Measurements from ENCODE around the gene CDK14. TPM values are rescaled to one million over a fixed set of nuclear protein-coding genes. Genes with fewer than 3 reads are reported as not detected.
A peak's percentile ranks its signal among the peaks of the same experiment; 100 is the strongest.

The CDK14 gene
- total RNA-seq, 4 donors from 2014 or later: 3.5 to 5.1 (median 3.9) TPM

DNA sequence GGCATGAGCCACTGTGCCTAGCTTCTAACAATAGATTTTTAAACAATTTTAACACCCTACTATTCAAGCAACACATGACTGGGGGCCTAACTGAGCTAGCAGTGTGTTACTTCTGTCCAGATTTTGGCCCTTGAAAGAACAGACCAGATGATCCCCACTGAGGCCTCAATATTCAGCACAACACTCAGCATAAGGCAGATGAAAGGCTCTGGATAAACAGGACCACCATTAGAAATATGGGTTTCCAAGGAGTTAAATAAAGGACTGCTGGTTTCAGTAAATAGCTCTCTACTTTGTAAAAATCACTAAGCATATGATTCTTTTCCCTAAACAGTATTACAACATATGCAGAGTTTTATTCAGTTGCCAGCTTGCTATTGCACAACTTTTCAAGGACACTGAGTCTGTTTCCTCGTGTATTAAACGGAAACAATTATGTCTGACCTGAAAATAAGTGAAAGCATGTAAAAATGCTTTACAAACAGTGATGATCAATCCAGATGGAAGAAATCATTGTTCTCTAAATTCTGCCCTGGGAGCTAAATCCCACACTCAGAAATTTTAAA is 644.3 kb downstream of the CDK14 start:
- DNase-seq (ENCODE audit: low spot score in 2 of 2): no peak
- Histone ChIP-seq H3K36me3 (no peaks in the 10 kb centered on the region), H3K27me3 (no peaks in the 10 kb centered on the region), H3K9me3 (no peaks in the 10 kb centered on the region), H3K27ac (peak overlapping the region; percentile 5), H3K4me1 (peaks cover 31% of the 10 kb centered on the region), H3K4me3 (no peak overlapping the region)
- WGBS: 20% methylated on average over 2 of the region's 2 CpGs
- TF ChIP-seq EP300 (IDR thresholded peaks at IDR 0.05) (no peak), POLR2AphosphoS5 (IDR thresholded peaks at IDR 0.05) (peak in 1 of 3 donors; percentile 34), POLR2A (IDR thresholded peaks at IDR 0.05) (no peak)
- TF ChIP-seq, protein P1, sequence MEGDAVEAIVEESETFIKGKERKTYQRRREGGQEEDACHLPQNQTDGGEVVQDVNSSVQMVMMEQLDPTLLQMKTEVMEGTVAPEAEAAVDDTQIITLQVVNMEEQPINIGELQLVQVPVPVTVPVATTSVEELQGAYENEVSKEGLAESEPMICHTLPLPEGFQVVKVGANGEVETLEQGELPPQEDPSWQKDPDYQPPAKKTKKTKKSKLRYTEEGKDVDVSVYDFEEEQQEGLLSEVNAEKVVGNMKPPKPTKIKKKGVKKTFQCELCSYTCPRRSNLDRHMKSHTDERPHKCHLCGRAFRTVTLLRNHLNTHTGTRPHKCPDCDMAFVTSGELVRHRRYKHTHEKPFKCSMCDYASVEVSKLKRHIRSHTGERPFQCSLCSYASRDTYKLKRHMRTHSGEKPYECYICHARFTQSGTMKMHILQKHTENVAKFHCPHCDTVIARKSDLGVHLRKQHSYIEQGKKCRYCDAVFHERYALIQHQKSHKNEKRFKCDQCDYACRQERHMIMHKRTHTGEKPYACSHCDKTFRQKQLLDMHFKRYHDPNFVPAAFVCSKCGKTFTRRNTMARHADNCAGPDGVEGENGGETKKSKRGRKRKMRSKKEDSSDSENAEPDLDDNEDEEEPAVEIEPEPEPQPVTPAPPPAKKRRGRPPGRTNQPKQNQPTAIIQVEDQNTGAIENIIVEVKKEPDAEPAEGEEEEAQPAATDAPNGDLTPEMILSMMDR (IDR thresholded peaks at IDR 0.05): no peak

DNA sequence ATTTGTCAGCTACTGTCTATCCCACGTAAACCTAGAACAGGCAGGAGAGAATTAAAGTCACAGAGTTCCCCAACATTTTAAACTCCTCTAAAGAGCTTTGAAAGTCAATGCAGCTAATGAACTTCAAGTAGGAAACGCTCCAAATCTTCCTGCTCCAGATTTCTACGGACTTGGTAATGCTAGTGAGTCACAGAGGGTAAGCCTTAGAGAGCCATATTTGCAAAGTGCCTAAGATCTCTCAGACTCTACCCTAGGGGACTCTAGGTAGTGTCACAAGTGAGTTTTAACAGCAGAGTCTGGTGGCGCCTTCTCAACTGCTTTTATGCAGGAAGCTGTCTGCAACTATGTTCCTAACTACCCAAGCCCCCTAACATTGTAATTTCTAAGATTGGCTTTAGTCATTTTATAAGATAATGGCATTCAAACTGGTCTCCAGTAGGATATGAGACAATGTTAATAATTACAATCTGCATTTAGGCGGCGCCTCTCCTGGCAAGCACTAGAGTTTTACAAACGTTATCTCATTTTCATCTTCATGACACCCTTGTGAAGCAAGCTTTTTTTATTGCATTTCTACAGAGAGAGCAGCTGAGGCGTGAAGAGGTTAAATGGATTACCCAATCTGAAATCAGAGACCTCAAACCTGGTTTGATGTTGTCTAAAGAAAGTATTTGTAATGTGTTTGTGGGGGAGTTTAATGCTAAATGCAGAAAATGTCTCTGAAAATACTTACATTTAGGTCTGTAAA is 646.1 kb downstream of the CDK14 start:
- no peak for DNase-seq (ENCODE audit: low spot score in 2 of 2)
- Histone ChIP-seq H3K27ac (peak overlapping the region; percentile 31), H3K27me3 (no peaks in the 10 kb centered on the region), H3K4me3 (no peak overlapping the region), H3K4me1 (peaks cover 31% of the 10 kb centered on the region), H3K9me3 (no peaks in the 10 kb centered on the region), H3K36me3 (no peaks in the 10 kb centered on the region)
- TF ChIP-seq POLR2A (IDR thresholded peaks at IDR 0.05): no peak
- TF ChIP-seq POLR2AphosphoS5 (IDR thresholded peaks at IDR 0.05): no peak
- no peak for TF ChIP-seq EP300 (IDR thresholded peaks at IDR 0.05)
- TF ChIP-seq, protein P1 (IDR thresholded peaks at IDR 0.05): no peak
- WGBS: 45% methylated on average over 8 of the region's 8 CpGs

DNA sequence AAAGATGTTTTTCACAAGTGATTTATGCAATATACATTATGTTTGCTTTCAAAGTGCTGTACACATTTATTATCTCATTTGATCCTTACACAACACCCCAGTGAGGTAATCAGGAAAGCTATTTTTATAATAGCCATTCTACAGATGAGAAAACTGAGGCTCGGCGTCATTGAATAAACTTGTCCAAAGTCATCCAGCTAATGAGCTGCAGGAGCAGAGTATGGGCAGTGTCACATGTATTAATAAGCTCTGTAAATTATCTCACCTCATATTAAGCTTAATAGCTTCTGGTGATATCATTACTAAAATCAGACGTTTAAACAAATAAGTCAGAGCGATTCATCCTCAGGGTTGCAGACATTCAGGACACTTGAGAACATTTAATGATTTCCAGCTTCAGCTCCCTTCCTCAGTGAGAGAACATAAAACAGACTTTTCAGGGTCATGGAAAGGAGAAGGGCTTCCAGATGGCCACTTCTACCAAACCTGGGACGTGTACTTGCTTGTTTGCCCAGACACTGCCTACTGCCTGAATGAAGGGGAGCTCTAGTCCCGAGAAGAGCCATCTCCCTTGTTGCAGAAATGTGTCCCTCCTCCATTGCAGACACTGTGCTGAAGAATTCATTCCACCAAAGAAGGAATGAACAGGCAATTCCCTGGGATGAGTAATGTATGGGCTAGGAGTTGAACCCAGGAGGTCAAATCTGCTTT is 647.6 kb downstream of the CDK14 start:
- no peak for DNase-seq (ENCODE audit: low spot score in 2 of 2)
- no peaks in the 10 kb centered on the region for H3K27me3 ChIP-seq
- TF ChIP-seq POLR2AphosphoS5 (IDR thresholded peaks at IDR 0.05) (no peak), POLR2A (IDR thresholded peaks at IDR 0.05) (no peak), EP300 (IDR thresholded peaks at IDR 0.05) (no peak)
- TF ChIP-seq, protein P1 (IDR thresholded peaks at IDR 0.05): no peak
- 75% methylated on average over 6 of the region's 6 CpGs for whole genome bisulfite sequencing
- H3K4me1 ChIP-seq: peaks cover 31% of the 10 kb centered on the region
- H3K36me3 ChIP-seq: no peaks in the 10 kb centered on the region
- H3K27ac ChIP-seq: no peak overlapping the region
- H3K9me3 ChIP-seq: no peaks in the 10 kb centered on the region
- H3K4me3 ChIP-seq: no peak overlapping the region

DNA sequence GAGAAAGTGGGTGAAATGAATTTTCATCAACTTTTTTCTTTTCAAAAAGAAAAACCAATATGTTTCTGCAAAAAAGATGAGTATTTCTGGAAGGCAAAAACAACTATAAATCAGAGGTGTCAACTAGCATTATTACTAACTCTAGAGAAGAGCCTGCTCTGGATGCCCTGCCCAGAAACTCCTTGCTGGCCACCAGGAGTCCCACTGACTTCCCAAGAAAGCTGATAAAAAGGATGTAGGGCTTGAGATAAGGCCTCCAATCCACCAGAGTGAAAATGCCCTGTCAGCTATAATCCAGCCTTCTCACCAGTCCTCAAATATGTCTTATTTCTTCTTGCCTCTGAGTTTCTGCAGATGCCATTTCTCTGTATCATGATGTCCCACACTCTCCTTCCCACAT is 651.4 kb downstream of the CDK14 start:
- no peak overlapping the region for H3K4me3 ChIP-seq
- no peaks in the 10 kb centered on the region for H3K9me3 ChIP-seq
- TF ChIP-seq EP300 (IDR thresholded peaks at IDR 0.05) (no peak), POLR2A (IDR thresholded peaks at IDR 0.05) (no peak), POLR2AphosphoS5 (IDR thresholded peaks at IDR 0.05) (no peak)
- TF ChIP-seq, protein P1 (IDR thresholded peaks at IDR 0.05): no peak
- H3K27me3 ChIP-seq: no peaks in the 10 kb centered on the region
- no peaks in the 10 kb centered on the region for H3K36me3 ChIP-seq
- H3K27ac ChIP-seq: no peak overlapping the region
- peaks cover 14% of the 10 kb centered on the region for H3K4me1 ChIP-seq
- DNase-seq (ENCODE audit: low spot score in 2 of 2): no peak

DNA sequence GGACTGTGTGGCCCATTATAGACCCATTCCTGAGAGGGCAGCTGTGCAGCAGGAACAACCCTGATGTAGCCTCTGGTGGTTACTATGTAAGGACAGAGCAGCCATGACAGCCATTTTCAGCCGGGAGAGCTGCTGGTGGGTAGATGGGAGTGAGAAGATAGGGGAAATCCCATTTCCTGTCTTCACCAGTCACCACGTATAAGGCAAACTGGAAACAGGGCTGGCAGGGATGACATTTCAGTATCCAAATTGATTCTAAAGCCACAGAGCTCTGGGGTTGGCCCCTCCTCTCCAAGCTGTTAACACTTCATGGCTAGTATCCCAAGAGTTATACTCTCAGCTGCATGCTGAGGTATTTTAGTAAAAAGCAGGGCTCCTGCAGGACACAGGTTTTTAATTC is 652.9 kb downstream of the CDK14 start:
- Histone ChIP-seq H3K9me3 (no peaks in the 10 kb centered on the region), H3K36me3 (no peaks in the 10 kb centered on the region), H3K4me3 (no peak overlapping the region), H3K27me3 (no peaks in the 10 kb centered on the region), H3K4me1 (peaks cover 7% of the 10 kb centered on the region), H3K27ac (peak overlapping the region; percentile 35)
- DNase-seq (ENCODE audit: low spot score in 2 of 2): no peak
- 8% methylated on average over 2 of the region's 2 CpGs for WGBS
- no peak for TF ChIP-seq POLR2AphosphoS5 (IDR thresholded peaks at IDR 0.05)
- TF ChIP-seq, protein P1 (IDR thresholded peaks at IDR 0.05): no peak
- TF ChIP-seq POLR2A (IDR thresholded peaks at IDR 0.05): no peak
- TF ChIP-seq EP300 (IDR thresholded peaks at IDR 0.05): no peak
